DND-41 (cell line): ENCODE results near the gene CERS2.

Experiments
- EZH2 ChIP-seq: IDR thresholded peaks from 3 replicates; pipeline ENCODE4 v1.6.1; 2012; ENCODE audit warnings: borderline replicate concordance, low read depth, mild to moderate bottlenecking, moderate library complexity, low read length, inconsistent platforms; ENCODE audit not compliant: severe bottlenecking
- TF ChIP-seq, protein P1 (sequence below): IDR thresholded peaks from 2 replicates; pipeline ENCODE4 v1.5.1; 2012; ENCODE audit warnings: borderline replicate concordance, low read length, moderate library complexity, mild to moderate bottlenecking; ENCODE audit not compliant: poor library complexity, severe bottlenecking; ENCODE audit errors: extremely low read depth

GRCh38 chr1:151003180-151003579 is 28.5 kb upstream of the CERS2 start:
- TF ChIP-seq, protein P1, sequence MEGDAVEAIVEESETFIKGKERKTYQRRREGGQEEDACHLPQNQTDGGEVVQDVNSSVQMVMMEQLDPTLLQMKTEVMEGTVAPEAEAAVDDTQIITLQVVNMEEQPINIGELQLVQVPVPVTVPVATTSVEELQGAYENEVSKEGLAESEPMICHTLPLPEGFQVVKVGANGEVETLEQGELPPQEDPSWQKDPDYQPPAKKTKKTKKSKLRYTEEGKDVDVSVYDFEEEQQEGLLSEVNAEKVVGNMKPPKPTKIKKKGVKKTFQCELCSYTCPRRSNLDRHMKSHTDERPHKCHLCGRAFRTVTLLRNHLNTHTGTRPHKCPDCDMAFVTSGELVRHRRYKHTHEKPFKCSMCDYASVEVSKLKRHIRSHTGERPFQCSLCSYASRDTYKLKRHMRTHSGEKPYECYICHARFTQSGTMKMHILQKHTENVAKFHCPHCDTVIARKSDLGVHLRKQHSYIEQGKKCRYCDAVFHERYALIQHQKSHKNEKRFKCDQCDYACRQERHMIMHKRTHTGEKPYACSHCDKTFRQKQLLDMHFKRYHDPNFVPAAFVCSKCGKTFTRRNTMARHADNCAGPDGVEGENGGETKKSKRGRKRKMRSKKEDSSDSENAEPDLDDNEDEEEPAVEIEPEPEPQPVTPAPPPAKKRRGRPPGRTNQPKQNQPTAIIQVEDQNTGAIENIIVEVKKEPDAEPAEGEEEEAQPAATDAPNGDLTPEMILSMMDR = no peak
- no peak for TF ChIP-seq EZH2
